ENCODE measurements around the gene MAFB.

DNA sequence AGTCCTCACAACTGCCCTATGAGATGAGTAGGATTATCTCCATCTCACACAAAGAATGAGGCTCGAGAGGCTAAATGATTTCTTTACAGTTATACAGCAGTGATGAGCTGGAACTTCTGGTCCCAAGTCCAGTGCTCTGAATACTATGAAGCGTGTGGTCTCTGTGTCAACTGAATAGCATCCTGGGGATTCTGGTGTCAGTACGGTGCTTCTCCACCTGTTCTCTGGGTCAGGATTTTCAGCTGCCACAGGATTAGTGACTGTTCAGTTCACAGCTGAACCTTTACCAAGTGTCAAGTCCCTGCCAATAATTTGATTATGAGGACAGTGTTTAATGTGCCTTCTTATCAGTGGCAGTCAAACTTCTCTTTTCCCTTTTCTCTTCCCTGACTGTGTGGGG lies 5.2 kb upstream of the MAFB start:
- TF ChIP-seq SPI1 (IDR thresholded peaks at IDR 0.05; ENCODE audit: low read depth, low read length), result no peak
- no peak for TF ChIP-seq POLR2A (IDR thresholded peaks at IDR 0.05; ENCODE audit: low read depth, low read length)
- no peak for TF ChIP-seq POLR2AphosphoS5 (IDR thresholded peaks at IDR 0.05; ENCODE audit: low read depth, low read length)
- TF ChIP-seq TAF1 (IDR thresholded peaks at IDR 0.05; ENCODE audit: low read depth, low read length), result no peak
- no peak for TF ChIP-seq PAX5 (IDR thresholded peaks at IDR 0.05; ENCODE audit: insufficient read depth, low read length, severe bottlenecking)
- no peak for TF ChIP-seq POU2F2 (IDR thresholded peaks at IDR 0.05; ENCODE audit: low read depth, low read length)

Measured in GM12891 (cell line).